Ectodermal cell (in vitro differentiated cells): ENCODE measurements around the gene HGFAC.
"Not testable (repeated sequence)": the region's sequence is repeated elsewhere in the genome, so short reads cannot be mapped to it uniquely, and the experiment has no call there.

ENCODE experiments used
- H3K27ac ChIP-seq: 2 replicates; pipeline ENCODE4 v1.7.0; 2013; ENCODE audit warnings: mild to moderate bottlenecking, low read depth, low read length; ENCODE audit not compliant: insufficient read depth, poor library complexity, severe bottlenecking
- H3K27me3 ChIP-seq: 2 replicates; pipeline ENCODE4 v1.7.0; 2013; ENCODE audit warnings: mild to moderate bottlenecking, low read length; ENCODE audit not compliant: insufficient read depth, control insufficient read depth, poor library complexity, severe bottlenecking
- H3K36me3 ChIP-seq: one replicate; pipeline ENCODE4 v1.7.0; 2013; ENCODE audit warnings: low read length; ENCODE audit not compliant: control insufficient read depth, insufficient read depth
- H3K4me1 ChIP-seq: one replicate; pipeline ENCODE4 v1.7.0; 2013; ENCODE audit warnings: low read length; ENCODE audit not compliant: control insufficient read depth, insufficient read depth
- H3K4me3 ChIP-seq: 2 replicates; pipeline ENCODE4 v1.7.0; 2013; ENCODE audit warnings: low read depth, low read length, control low read depth; ENCODE audit not compliant: insufficient read depth
- H3K9me3 ChIP-seq: 2 replicates; pipeline ENCODE4 v1.7.0; 2013; ENCODE audit warnings: mild to moderate bottlenecking, low read length, moderate library complexity; ENCODE audit not compliant: control insufficient read depth
- WGBS, 2 experiments: methylation state at CpG; one replicate each; pipeline ENCODE4 v1.1.7; 2013; ENCODE audit warnings: missing lambda C conversion rate in 2 of 2; 5-methylcytosine and 5-hydroxymethylcytosine counted together

Gene HGFAC

GRCh38 chr4:3404546-3404945 is 37.2 kb upstream of the HGFAC start:
- Histone ChIP-seq H3K4me3 (no peak overlapping the region), H3K36me3 (peaks cover 5% of the 10 kb centered on the region), H3K4me1 (peaks cover 14% of the 10 kb centered on the region), H3K27ac (no peak overlapping the region), H3K27me3 (no peaks in the 10 kb centered on the region), H3K9me3 (no peaks in the 10 kb centered on the region)
- 95 to 96% methylated on average over 4 of the region's 4 CpGs for WGBS, 2 experiments

- no peaks in the 10 kb centered on the region for H3K9me3 ChIP-seq
- H3K4me1 ChIP-seq, result peaks cover 18% of the 10 kb centered on the region
- peaks cover 5% of the 10 kb centered on the region for H3K36me3 ChIP-seq
- H3K27me3 ChIP-seq, result no peaks in the 10 kb centered on the region
- no peak overlapping the region for H3K4me3 ChIP-seq
- WGBS, 2 experiments, result 93 to 95% methylated on average over 8 of the region's 8 CpGs
- H3K27ac ChIP-seq, result no peak overlapping the region
Observed at GRCh38 chr4:3405176-3405575, 36.6 kb upstream of the HGFAC start.

- H3K4me1 ChIP-seq, result peaks cover 18% of the 10 kb centered on the region
- no peak overlapping the region for H3K4me3 ChIP-seq
- H3K9me3 ChIP-seq, result no peaks in the 10 kb centered on the region
- no peaks in the 10 kb centered on the region for H3K27me3 ChIP-seq
- 96% methylated on average over 13 of the region's 13 CpGs for WGBS, 2 experiments
- H3K36me3 ChIP-seq, result peaks cover 5% of the 10 kb centered on the region
- no peak overlapping the region for H3K27ac ChIP-seq
Observed at GRCh38 chr4:3406021-3406420, 35.7 kb upstream of the HGFAC start.

- H3K4me1 ChIP-seq, result peaks cover 18% of the 10 kb centered on the region
- H3K27ac ChIP-seq, result no peak overlapping the region
- 94 to 96% methylated on average over 9 of the region's 9 CpGs for WGBS, 2 experiments
Observed at GRCh38 chr4:3406431-3406830, 35.3 kb upstream of the HGFAC start.

GRCh38 chr4:3407171-3407771 is 34.5 kb upstream of the HGFAC start:
- Histone ChIP-seq H3K36me3 (peaks cover 5% of the 10 kb centered on the region), H3K27me3 (no peaks in the 10 kb centered on the region), H3K4me1 (peaks cover 24% of the 10 kb centered on the region), H3K9me3 (no peaks in the 10 kb centered on the region), H3K27ac (no peak overlapping the region), H3K4me3 (no peak overlapping the region)
- 90 to 91% methylated on average over 30 of the region's 30 CpGs for WGBS, 2 experiments

More at GRCh38 chr4:3406431-3406830, 35.3 kb upstream of the HGFAC start:
- Histone ChIP-seq H3K4me3 (no peak overlapping the region), H3K36me3 (peaks cover 5% of the 10 kb centered on the region), H3K27me3 (no peaks in the 10 kb centered on the region), H3K9me3 (no peaks in the 10 kb centered on the region)

GRCh38 chr4:3407930-3408792 is 33.6 kb upstream of the HGFAC start:
- 90 to 92% methylated on average over 26 of the region's 26 CpGs for WGBS, 2 experiments
- Histone ChIP-seq H3K4me1 (peaks cover 27% of the 10 kb centered on the region), H3K27me3 (no peaks in the 10 kb centered on the region), H3K9me3 (no peaks in the 10 kb centered on the region), H3K27ac (no peak overlapping the region), H3K4me3 (no peak overlapping the region), H3K36me3 (peaks cover 5% of the 10 kb centered on the region)

- H3K27ac ChIP-seq, result no peak overlapping the region
- H3K9me3 ChIP-seq, result no peaks in the 10 kb centered on the region
- H3K4me3 ChIP-seq, result no peak overlapping the region
- peaks cover 30% of the 10 kb centered on the region for H3K4me1 ChIP-seq
- H3K36me3 ChIP-seq, result peaks cover 5% of the 10 kb centered on the region
- no peaks in the 10 kb centered on the region for H3K27me3 ChIP-seq
- WGBS, 2 experiments, result 73 to 79% methylated on average over 8 of the region's 8 CpGs
Observed at GRCh38 chr4:3408793-3409330, 32.9 kb upstream of the HGFAC start.

- Histone ChIP-seq H3K36me3 (peaks cover 1% of the 10 kb centered on the region), H3K27me3 (no peaks in the 10 kb centered on the region), H3K4me3 (no peak overlapping the region), H3K4me1 (peaks cover 35% of the 10 kb centered on the region), H3K9me3 (no peaks in the 10 kb centered on the region), H3K27ac (no peak overlapping the region)
- WGBS, 2 experiments, result 82 to 86% methylated on average over 15 of the region's 15 CpGs
Observed at GRCh38 chr4:3409571-3410091, 32.1 kb upstream of the HGFAC start.

GRCh38 chr4:3410401-3411135 is 31.2 kb upstream of the HGFAC start:
- no peaks in the 10 kb centered on the region for H3K36me3 ChIP-seq
- 94 to 97% methylated on average over 22 of the region's 22 CpGs for WGBS, 2 experiments
- no peak overlapping the region for H3K27ac ChIP-seq
- H3K4me3 ChIP-seq, result no peak overlapping the region
- H3K4me1 ChIP-seq, result peaks cover 35% of the 10 kb centered on the region
- no peaks in the 10 kb centered on the region for H3K27me3 ChIP-seq
- H3K9me3 ChIP-seq, result no peaks in the 10 kb centered on the region

- not testable (repeated sequence) for H3K27ac ChIP-seq, H3K4me3 ChIP-seq, H3K9me3 ChIP-seq, H3K36me3 ChIP-seq, H3K27me3 ChIP-seq
- WGBS, 2 experiments, result 95 to 97% methylated on average over 17 of the region's 17 CpGs
- H3K4me1 ChIP-seq, result peaks cover 35% of the 10 kb centered on the region
Observed at GRCh38 chr4:3411190-3411589, 30.6 kb upstream of the HGFAC start.
